GM06990 (cell line): ENCODE measurements around the gene WNT3.

Experiments
- DNase-seq: peaks from one replicate; pipeline ENCODE4 v3.0.0-alpha.2; 2011; ENCODE audit not compliant: insufficient read length; ENCODE audit errors: extremely low read depth
- H3K27me3 ChIP-seq: replicated peaks from 2 replicates; pipeline ENCODE4 v1.6.0; 2011; ENCODE audit warnings: low read length; ENCODE audit not compliant: control insufficient read depth, insufficient read depth
- H3K36me3 ChIP-seq: 2 replicates; pipeline ENCODE4 v1.5.1; 2011; ENCODE audit warnings: low read length; ENCODE audit not compliant: control insufficient read depth, insufficient read depth
- H3K4me3 ChIP-seq: replicated peaks from 2 replicates; pipeline ENCODE4 v1.5.1; 2011; ENCODE audit warnings: low read depth, mild to moderate bottlenecking, control low read depth, low read length
- CTCF ChIP-seq: IDR thresholded peaks from 2 replicates; pipeline ENCODE4 v1.5.1; 2011; ENCODE audit warnings: low read length, control low read depth, mild to moderate bottlenecking, inconsistent platforms; ENCODE audit not compliant: insufficient read depth, poor library complexity, severe bottlenecking

WNT3 gene

GRCh38 chr17:46736100-46736499 lies 82.4 kb downstream of the WNT3 start:
- Histone ChIP-seq H3K36me3 (no peaks in the 10 kb centered on the region; the same call in 1 of the 2 replicates), H3K4me3 (no peak overlapping the region)
- no peak for TF ChIP-seq CTCF

GRCh38 chr17:46733837-46734475 lies 84.5 kb downstream of the WNT3 start:
- Histone ChIP-seq H3K36me3 (no peaks in the 10 kb centered on the region; the same call in 1 of the 2 replicates), H3K4me3 (no peak overlapping the region), H3K27me3 (no peaks in the 10 kb centered on the region)
- no peak for TF ChIP-seq CTCF
- DNase-seq = no peak

More at GRCh38 chr17:46736100-46736499, 82.4 kb downstream of the WNT3 start:
- H3K27me3 ChIP-seq = no peaks in the 10 kb centered on the region
- DNase-seq = peak; percentile 8

GRCh38 chr17:46732754-46733398 lies 85.6 kb downstream of the WNT3 start:
- Histone ChIP-seq H3K4me3 (no peak overlapping the region), H3K36me3 (no peaks in the 10 kb centered on the region), H3K27me3 (no peaks in the 10 kb centered on the region)
- no peak for TF ChIP-seq CTCF
- DNase-seq = no peak

GRCh38 chr17:46732160-46732559 lies 86.3 kb downstream of the WNT3 start:
- Histone ChIP-seq H3K4me3 (no peak overlapping the region), H3K27me3 (no peaks in the 10 kb centered on the region), H3K36me3 (no peaks in the 10 kb centered on the region)
- DNase-seq = no peak
- no peak for TF ChIP-seq CTCF

GRCh38 chr17:46730679-46731078 lies 87.8 kb downstream of the WNT3 start:
- H3K27me3 ChIP-seq = no peaks in the 10 kb centered on the region
- no peak for DNase-seq
- TF ChIP-seq CTCF = no peak
- no peaks in the 10 kb centered on the region; the same call in 1 of the 2 replicates for H3K36me3 ChIP-seq
- no peak overlapping the region for H3K4me3 ChIP-seq
